ENCODE data around the gene ARHGAP45. TPM values are rescaled to one million over a fixed set of nuclear protein-coding genes. Genes with fewer than 3 reads are reported as not detected.
A peak's percentile ranks its signal among the peaks of the same experiment; 100 is the strongest.

The ARHGAP45 gene
- total and polyA plus RNA-seq, 5 experiments from 2014 or later, result 261 to 1,060 (median 681) TPM

- DNase-seq, result peak; percentile 49 to 91 (median 77)
- peak; percentile 27 to 29 for ATAC-seq
- no peaks in the 10 kb centered on the region for H3K27me3 Mint-ChIP-seq
- peak overlapping the region; percentile 84 to 99 (median 96) for H3K27ac Mint-ChIP-seq
- peaks cover 27 to 66% (median 60%) of the 10 kb centered on the region in 4 donors for H3K4me1 Mint-ChIP-seq
- H3K36me3 Mint-ChIP-seq, result peaks cover 0 to 48% (median 23%) of the 10 kb centered on the region in 3 donors
- no peaks in the 10 kb centered on the region for H3K9me3 Mint-ChIP-seq
- H3K4me3 Mint-ChIP-seq, result peak overlapping the region; percentile 89 to 99 (median 92)
- POLR2A ChIA-PET, result interaction anchor here (0.6 to 31.7 kb wide), 9 partner anchors 13 to 200 kb away, joined by 3 to 2279 read pairs (median 28); partner anchors contain the start of genes ABCA7, CIRBP, CNN2 and GPX4
These were observed 2.2 kb downstream of the ARHGAP45 start for GRCh38 chr19:1069009-1069779.

GRCh38 chr19:1070576-1070930, 3.6 kb downstream of the ARHGAP45 start:
- Mint-ChIP-seq H3K36me3 (peaks cover 0 to 53% (median 27%) of the 10 kb centered on the region in 3 donors), H3K27ac (peak overlapping the region; percentile 46 to 97 (median 95))
- POLR2A ChIA-PET, result interaction anchor here (0.7 to 31.7 kb wide), 10 partner anchors 11 to 410 kb away, joined by 3 to 2279 read pairs (median 4); partner anchors contain the start of genes ABCA7, CIRBP, CNN2 and GPX4

GRCh38 chr19:1070931-1071791, 4.2 kb downstream of the ARHGAP45 start:
- Mint-ChIP-seq H3K27ac (peak overlapping the region; percentile 87 to 98 (median 96)), H3K9me3 (no peaks in the 10 kb centered on the region), H3K27me3 (peaks cover 0 to 4% (median 0%) of the 10 kb centered on the region in 5 donors), H3K36me3 (peaks cover 0 to 59% (median 33%) of the 10 kb centered on the region in 3 donors), H3K4me3 (peak overlapping the region; percentile 75 to 99 (median 88)), H3K4me1 (peaks cover 29 to 59% (median 53%) of the 10 kb centered on the region in 4 donors)
- no peak for ATAC-seq
- peak in 2 of 10 donors; percentile 29 to 62 for DNase-seq
- POLR2A ChIA-PET, result interaction anchor here (1.0 to 31.7 kb wide), 10 partner anchors 11 to 411 kb away, joined by 3 to 2279 read pairs (median 4); partner anchors contain the start of genes ABCA7, CNN2, GPX4 and POLR2E

More at GRCh38 chr19:1070576-1070930, 3.6 kb downstream of the ARHGAP45 start:
- no peak for ATAC-seq
- H3K4me1 Mint-ChIP-seq, result peaks cover 22 to 59% (median 53%) of the 10 kb centered on the region in 4 donors
- peak overlapping the region in 9 of 10 donors; percentile 26 to 99 (median 90) for H3K4me3 Mint-ChIP-seq
- H3K27me3 Mint-ChIP-seq, result peaks cover 0 to 4% (median 0%) of the 10 kb centered on the region in 5 donors
- DNase-seq, result peak in 3 of 10 donors; percentile 10 to 60 (median 15)
- no peaks in the 10 kb centered on the region for H3K9me3 Mint-ChIP-seq

GRCh38 chr19:1072371-1073015, 5.5 kb downstream of the ARHGAP45 start:
- peaks cover 0 to 70% (median 39%) of the 10 kb centered on the region in 3 donors for H3K36me3 Mint-ChIP-seq

GRCh38 chr19:1073063-1073955, 6.3 kb downstream of the ARHGAP45 start:
- Mint-ChIP-seq H3K4me1 (peaks cover 33 to 71% (median 58%) of the 10 kb centered on the region in 4 donors), H3K27ac (peak overlapping the region; percentile 87 to 98 (median 96)), H3K27me3 (peaks cover 0 to 4% (median 0%) of the 10 kb centered on the region in 5 donors), H3K36me3 (peaks cover 0 to 76% (median 46%) of the 10 kb centered on the region in 3 donors), H3K9me3 (no peaks in the 10 kb centered on the region), H3K4me3 (peak overlapping the region; percentile 55 to 97 (median 85))
- POLR2A ChIA-PET, result interaction anchor here (0.7 to 31.7 kb wide), 7 partner anchors 2 to 78 kb away, joined by 3 to 2279 read pairs (median 768); partner anchors contain the start of genes ABCA7, ARHGAP45, CNN2 and GPX4
- ATAC-seq, result no peak
- peak in 4 of 10 donors; percentile 37 to 74 (median 48) for DNase-seq

More at GRCh38 chr19:1072371-1073015, 5.5 kb downstream of the ARHGAP45 start:
- H3K4me1 Mint-ChIP-seq, result peaks cover 33 to 65% (median 57%) of the 10 kb centered on the region in 4 donors
- peak overlapping the region; percentile 87 to 98 (median 96) for H3K27ac Mint-ChIP-seq
- peaks cover 0 to 4% (median 0%) of the 10 kb centered on the region in 5 donors for H3K27me3 Mint-ChIP-seq
- POLR2A ChIA-PET, result interaction anchor here (0.7 to 31.7 kb wide), 9 partner anchors 1 to 201 kb away, joined by 3 to 2279 read pairs (median 621); partner anchors contain the start of genes ABCA7, ARHGAP45, CNN2 and GPX4
- ATAC-seq, result no peak
- peak in 2 of 10 donors; percentile 13 to 25 for DNase-seq
- peak overlapping the region; percentile 75 to 97 (median 86) for H3K4me3 Mint-ChIP-seq
- H3K9me3 Mint-ChIP-seq, result no peaks in the 10 kb centered on the region

GRCh38 chr19:1073956-1074517, 7.1 kb downstream of the ARHGAP45 start:
- Mint-ChIP-seq H3K27ac (peak overlapping the region; percentile 82 to 98 (median 96)), H3K36me3 (peaks cover 0 to 75% (median 42%) of the 10 kb centered on the region in 3 donors)
- DNase-seq, result peak in 1 of 10 donors; percentile 50

GRCh38 chr19:1074544-1075283, 7.7 kb downstream of the ARHGAP45 start:
- H3K9me3 Mint-ChIP-seq, result no peaks in the 10 kb centered on the region
- H3K36me3 Mint-ChIP-seq, result peaks cover 0 to 75% (median 38%) of the 10 kb centered on the region in 3 donors

More at GRCh38 chr19:1073956-1074517, 7.1 kb downstream of the ARHGAP45 start:
- ATAC-seq, result peak in 1 of 2 donors; percentile 0
- no peaks in the 10 kb centered on the region for H3K9me3 Mint-ChIP-seq
- POLR2A ChIA-PET, result interaction anchor here (0.9 to 31.7 kb wide), 12 partner anchors 2 to 201 kb away, joined by 3 to 2279 read pairs (median 104); partner anchors contain the start of genes ABCA7, ARHGAP45, CIRBP and CNN2
- H3K27me3 Mint-ChIP-seq, result peaks cover 0 to 4% (median 0%) of the 10 kb centered on the region in 5 donors
- H3K4me3 Mint-ChIP-seq, result peak overlapping the region; percentile 65 to 97 (median 80)
- H3K4me1 Mint-ChIP-seq, result peaks cover 27 to 68% (median 54%) of the 10 kb centered on the region in 4 donors

GRCh38 chr19:1076046-1076386, 9.0 kb downstream of the ARHGAP45 start:
- DNase-seq (peak in 2 of 10 donors; percentile 35), ATAC-seq (no peak)
- H3K4me3 Mint-ChIP-seq, result peak overlapping the region; percentile 77 to 96 (median 86)
- H3K27ac Mint-ChIP-seq, result peak overlapping the region; percentile 97 to 100 (median 99)
- H3K36me3 Mint-ChIP-seq, result peaks cover 0 to 77% (median 36%) of the 10 kb centered on the region in 3 donors
- POLR2A ChIA-PET, result interaction anchor here (0.6 to 31.7 kb wide), 19 partner anchors 4 to 584 kb away, joined by 3 to 2279 read pairs (median 7); partner anchors contain the start of genes ABCA7, ARHGAP45, CIRBP and CNN2
- H3K27me3 Mint-ChIP-seq, result peaks cover 0 to 4% (median 0%) of the 10 kb centered on the region in 5 donors
- peaks cover 23 to 65% (median 59%) of the 10 kb centered on the region in 4 donors for H3K4me1 Mint-ChIP-seq
- no peaks in the 10 kb centered on the region for H3K9me3 Mint-ChIP-seq

More at GRCh38 chr19:1074544-1075283, 7.7 kb downstream of the ARHGAP45 start:
- Mint-ChIP-seq H3K4me3 (peak overlapping the region; percentile 77 to 96 (median 86)), H3K4me1 (peaks cover 23 to 63% (median 51%) of the 10 kb centered on the region in 4 donors), H3K27me3 (peaks cover 0 to 4% (median 0%) of the 10 kb centered on the region in 5 donors), H3K27ac (peak overlapping the region; percentile 97 to 100 (median 99))
- POLR2A ChIA-PET, result interaction anchor here (0.6 to 31.7 kb wide), 18 partner anchors 3 to 1873 kb away, joined by 3 to 2279 read pairs (median 9); partner anchors contain the start of genes ABCA7, ARHGAP45, CIRBP and CNN2
- ATAC-seq (peak; percentile 37 to 42), DNase-seq (peak; percentile 91 to 100 (median 95))

- H3K4me1 Mint-ChIP-seq, result peaks cover 19 to 67% (median 60%) of the 10 kb centered on the region in 4 donors
- H3K27me3 Mint-ChIP-seq, result peaks cover 0 to 4% (median 0%) of the 10 kb centered on the region in 5 donors
- ATAC-seq, result peak; percentile 64 to 73
- peaks cover 0 to 78% (median 32%) of the 10 kb centered on the region in 3 donors for H3K36me3 Mint-ChIP-seq
- H3K27ac Mint-ChIP-seq, result peak overlapping the region; percentile 97 to 100 (median 99)
- H3K9me3 Mint-ChIP-seq, result no peaks in the 10 kb centered on the region
- peak; percentile 83 to 99 (median 94) for DNase-seq
- H3K4me3 Mint-ChIP-seq, result peak overlapping the region; percentile 78 to 96 (median 90)
- POLR2A ChIA-PET, result interaction anchor here (0.6 to 31.7 kb wide), 15 partner anchors 5 to 976 kb away, joined by 3 to 2279 read pairs (median 8); partner anchors contain the start of genes ABCA7, ARHGAP45, CIRBP and CNN2
These were observed 10.0 kb downstream of the ARHGAP45 start for GRCh38 chr19:1076951-1077350.

Data from naive thymus-derived CD8-positive, alpha-beta T cell (primary cell).